Measurements from ENCODE around the gene TEX11. TPM values are rescaled to one million over a fixed set of nuclear protein-coding genes. Genes with fewer than 3 reads are reported as not detected.
"Not testable (repeated sequence)": the region's sequence is repeated elsewhere in the genome, so short reads cannot be mapped to it uniquely, and the experiment has no call there.

Gene TEX11
- total and polyA plus RNA-seq, 7 donors: not detected

- H3K9me3 ChIP-seq: no peaks in the 10 kb centered on the region
- intact Hi-C loops (cut with DNase I): no loop called here
- H3K27ac ChIP-seq: no peak overlapping the region
- 72 to 87% (median 81%) methylated on average over 2 of the region's 2 CpGs for WGBS, 3 donors
- ATAC-seq: no peak
- no peaks in the 10 kb centered on the region for H3K4me1 ChIP-seq
- no peak for TF ChIP-seq CTCF (IDR thresholded peaks at IDR 0.05)
- H3K36me3 ChIP-seq (ENCODE audit: insufficient read depth in 1 of 2, low read depth in 1 of 2): no peaks in the 10 kb centered on the region
- no peak for DNase-seq
- H3K27me3 ChIP-seq (ENCODE audit: insufficient read depth in 3 of 3, low read length in 2 of 3): peaks cover 0 to 3% (median 0%) of the 10 kb centered on the region in 3 donors
- no peak overlapping the region for H3K4me3 ChIP-seq
Measured at GRCh38 chrX:70720721-70721120, 187.8 kb downstream of the TEX11 start.

- not testable (repeated sequence) for ATAC-seq; H3K27me3 ChIP-seq (ENCODE audit: insufficient read depth in 3 of 3, low read length in 2 of 3)
- 14 to 62% (median 41%) methylated on average over 1 of the region's 3 CpGs for WGBS, 3 donors
Measured at GRCh38 chrX:70711336-70711735, 197.2 kb downstream of the TEX11 start.

GRCh38 chrX:70694339-70695122, 214.0 kb downstream of the TEX11 start:
- no peaks in the 10 kb centered on the region for H3K36me3 ChIP-seq (ENCODE audit: insufficient read depth in 1 of 2, low read depth in 1 of 2)
- ATAC-seq (no peak), DNase-seq (no peak)
- intact Hi-C loops (cut with DNase I): no loop called here
- H3K27me3 ChIP-seq (ENCODE audit: insufficient read depth in 3 of 3, low read length in 2 of 3): no peaks in the 10 kb centered on the region
- no peaks in the 10 kb centered on the region for H3K4me1 ChIP-seq
- TF ChIP-seq CTCF (IDR thresholded peaks at IDR 0.05): no peak
- no peak overlapping the region for H3K27ac ChIP-seq
- 55 to 83% (median 79%) methylated on average over 3 of the region's 3 CpGs for WGBS, 3 donors
- H3K4me3 ChIP-seq: no peak overlapping the region
- no peaks in the 10 kb centered on the region for H3K9me3 ChIP-seq

More at GRCh38 chrX:70711336-70711735, 197.2 kb downstream of the TEX11 start:
- H3K4me1 ChIP-seq; DNase-seq; H3K27ac ChIP-seq; intact Hi-C loops (cut with DNase I); H3K4me3 ChIP-seq; H3K36me3 ChIP-seq (ENCODE audit: insufficient read depth in 1 of 2, low read depth in 1 of 2): not testable (repeated sequence)
- H3K9me3 ChIP-seq: peaks cover 19% of the 10 kb centered on the region

- DNase-seq; H3K4me1 ChIP-seq; H3K27me3 ChIP-seq (ENCODE audit: insufficient read depth in 3 of 3, low read length in 2 of 3); ATAC-seq; intact Hi-C loops (cut with DNase I); H3K36me3 ChIP-seq (ENCODE audit: insufficient read depth in 1 of 2, low read depth in 1 of 2); H3K9me3 ChIP-seq; H3K27ac ChIP-seq; H3K4me3 ChIP-seq: not testable (repeated sequence)
- 80 to 97% (median 83%) methylated on average over 1 to 23 of the region's 33 CpGs for WGBS, 3 donors
Measured at GRCh38 chrX:70679455-70679854, 229.1 kb downstream of the TEX11 start.

GRCh38 chrX:70675284-70675683, 233.2 kb downstream of the TEX11 start:
- H3K36me3 ChIP-seq (ENCODE audit: insufficient read depth in 1 of 2, low read depth in 1 of 2): no peaks in the 10 kb centered on the region
- no peaks in the 10 kb centered on the region for H3K4me1 ChIP-seq
- no peak for ATAC-seq
- H3K27ac ChIP-seq: no peak overlapping the region
- intact Hi-C loops (cut with DNase I): no loop called here
- DNase-seq: no peak
- peaks cover 0 to 13% (median 0%) of the 10 kb centered on the region in 3 donors for H3K27me3 ChIP-seq (ENCODE audit: insufficient read depth in 3 of 3, low read length in 2 of 3)
- WGBS, 3 donors: 57 to 76% (median 65%) methylated on average over 2 of the region's 2 CpGs
- TF ChIP-seq CTCF (IDR thresholded peaks at IDR 0.05): no peak
- H3K4me3 ChIP-seq: no peak overlapping the region
- no peaks in the 10 kb centered on the region for H3K9me3 ChIP-seq

Measured in psoas muscle (tissue), 8 donors.